Activated CD4-positive, alpha-beta T cell treated with anti-CD3 and anti-CD28 coated beads, Interleukin-2, amount 50 U/mL, for 16 hours (primary cell): ENCODE measurements around the gene HMCES.
"Not testable (repeated sequence)": the region's sequence is repeated elsewhere in the genome, so short reads cannot be mapped to it uniquely, and the experiment has no call there.

Experiments used
- DNase-seq: peaks from one replicate; pipeline ENCODE4 v3.0.0-alpha.2; 2020

Gene HMCES

DNA sequence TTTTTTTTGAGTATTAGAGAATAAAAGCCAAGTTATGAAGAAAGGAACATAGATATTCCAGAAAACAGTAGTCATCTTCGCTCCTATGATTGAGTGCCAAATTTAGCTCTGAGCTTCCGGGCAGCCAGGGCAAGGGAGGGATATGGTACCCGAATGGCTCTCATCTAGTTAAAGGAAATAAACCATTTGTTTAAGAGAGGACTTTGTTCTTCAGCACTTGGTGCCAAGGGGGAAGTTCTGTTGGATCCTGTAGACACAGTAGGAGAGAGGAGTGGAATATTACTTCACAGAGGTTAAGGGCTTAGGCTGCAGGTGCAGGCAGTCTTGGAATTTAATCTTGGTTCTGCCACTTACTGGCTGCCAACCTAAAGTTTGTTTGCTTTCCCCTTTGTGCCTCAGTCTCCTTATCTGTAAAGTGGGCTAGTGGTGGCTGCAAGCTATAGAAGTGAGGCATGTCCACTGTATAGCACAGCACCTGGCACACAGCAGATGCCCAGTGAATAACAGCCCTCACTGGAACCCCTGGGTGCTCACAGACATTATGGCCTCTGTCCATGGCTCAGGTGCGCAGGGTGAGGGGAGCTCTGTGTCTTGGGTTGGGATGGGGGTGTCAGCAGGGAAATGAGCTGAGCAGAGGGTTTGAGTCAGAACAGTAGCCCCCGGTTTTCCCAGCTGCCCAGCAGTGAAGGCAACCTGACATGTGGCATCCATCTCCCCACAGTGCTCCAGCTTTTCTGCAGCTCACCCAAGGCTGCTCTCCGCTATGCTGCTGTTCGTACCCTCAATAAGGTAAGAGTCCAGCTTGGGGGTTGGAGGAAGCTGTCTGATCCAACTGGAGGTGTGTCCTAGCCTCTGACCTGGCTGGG is 18.8 kb upstream of the HMCES start:
- DNase-seq, result no peak

DNA sequence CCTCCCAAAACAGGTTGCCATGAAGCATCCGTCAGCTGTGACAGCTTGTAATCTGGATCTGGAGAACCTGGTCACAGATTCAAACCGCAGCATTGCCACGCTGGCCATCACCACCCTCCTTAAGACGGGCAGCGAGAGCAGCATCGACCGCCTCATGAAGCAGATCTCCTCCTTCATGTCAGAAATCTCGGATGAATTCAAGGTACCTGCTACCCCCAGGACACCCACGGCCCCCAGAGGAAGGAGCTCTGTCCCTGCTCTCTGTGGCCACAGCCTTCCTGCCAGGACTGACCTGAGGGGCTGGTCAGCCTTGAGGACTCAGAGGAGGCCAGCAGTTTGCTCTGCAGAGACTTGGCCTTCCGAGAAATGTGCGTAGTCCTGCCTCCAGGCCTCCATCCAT is 18.1 kb upstream of the HMCES start:
- no peak for DNase-seq

DNA sequence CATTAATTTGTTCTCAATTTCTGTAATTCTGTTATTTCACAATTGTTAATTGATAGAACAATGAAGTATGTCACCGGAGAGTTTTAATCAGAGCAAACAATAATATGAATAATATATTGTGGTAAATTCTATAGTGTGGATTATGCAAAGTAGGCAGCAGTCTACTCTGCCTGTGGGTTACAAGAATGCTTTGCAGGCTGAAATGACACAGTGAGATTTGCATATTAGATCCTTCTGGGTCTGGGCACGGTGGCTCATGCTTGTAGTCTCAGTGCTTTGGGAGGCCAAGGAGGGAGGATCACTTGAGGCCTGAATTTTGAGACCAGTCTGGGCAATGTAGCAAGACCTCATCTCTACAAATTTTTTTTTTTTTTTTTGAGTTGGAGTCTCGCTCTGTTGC is 16.8 kb upstream of the HMCES start:
- DNase-seq, result no peak

DNA sequence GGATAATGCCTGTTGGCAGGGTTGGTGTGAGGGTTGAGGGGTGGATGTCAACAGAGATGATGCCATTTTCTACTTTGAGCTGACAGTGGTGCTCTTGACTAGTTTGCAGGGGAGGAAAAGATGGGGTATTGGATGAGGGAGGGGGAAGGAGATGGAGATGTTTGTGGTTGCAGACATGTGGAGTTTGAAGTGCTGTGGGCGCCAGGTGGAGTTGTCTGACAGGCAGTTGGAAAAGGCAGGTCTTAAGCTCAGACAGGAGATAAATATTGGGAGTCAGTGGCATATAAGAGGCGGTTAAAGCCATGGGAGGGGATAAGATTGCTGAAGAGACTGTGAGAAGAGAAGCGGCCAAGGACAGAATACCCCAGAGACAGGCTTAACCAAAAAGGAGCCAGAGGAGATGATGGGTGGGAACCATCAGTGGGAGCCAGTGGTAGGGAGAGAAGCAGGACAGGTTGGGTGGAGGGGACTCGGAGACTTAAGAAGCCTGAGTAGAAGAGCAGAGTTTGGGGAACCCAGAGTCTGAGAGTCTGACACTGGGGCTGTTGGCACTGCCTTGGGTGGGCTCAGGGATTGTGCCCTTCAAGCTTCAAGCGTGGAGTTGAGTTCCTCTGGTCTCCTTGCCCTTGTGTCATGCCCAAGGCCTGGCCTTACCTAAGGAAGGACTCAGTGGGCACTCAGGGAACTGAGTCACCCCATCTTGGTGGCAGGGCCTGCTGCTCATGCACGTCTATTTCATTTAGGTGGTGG is 15.3 kb upstream of the HMCES start:
- no peak for DNase-seq

DNA sequence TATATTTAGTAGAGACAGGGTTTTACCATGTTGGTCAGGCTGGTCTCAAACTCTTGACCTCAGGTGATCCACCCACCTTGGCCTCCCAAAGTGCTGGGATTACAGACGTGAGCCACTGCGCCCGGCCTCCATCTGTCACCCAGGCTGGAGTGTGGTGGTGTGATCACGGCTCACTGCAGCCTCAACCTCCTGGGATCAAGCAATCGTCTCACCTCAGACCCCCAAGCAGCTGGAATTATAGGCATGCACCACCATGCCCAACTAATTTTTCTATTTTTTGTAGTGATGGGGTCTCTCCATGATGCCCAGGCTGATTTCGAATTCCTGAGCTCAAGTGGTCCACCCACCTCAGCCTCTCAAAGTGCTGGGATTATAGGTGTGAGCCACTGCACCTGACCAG is 13.7 kb upstream of the HMCES start:
- DNase-seq, result not testable (repeated sequence)

DNA sequence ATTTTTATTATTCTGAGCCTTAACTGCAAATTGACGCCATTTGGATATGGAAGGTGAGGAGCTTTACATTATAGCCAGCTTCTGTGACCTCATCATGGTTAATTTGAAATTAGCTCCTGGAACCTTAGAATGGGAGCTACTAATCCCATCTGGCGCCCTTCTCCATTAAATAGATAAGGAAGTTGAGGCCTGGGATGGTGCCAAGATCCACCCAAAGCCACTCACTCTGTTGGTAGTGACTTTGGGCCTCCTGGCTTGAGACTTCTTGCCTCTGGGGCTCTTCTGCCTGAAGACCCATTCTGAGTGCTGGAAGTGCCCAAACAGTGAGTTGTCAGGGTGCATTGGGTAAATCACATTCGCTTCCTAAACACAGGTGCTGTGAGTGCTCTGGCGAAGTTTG is 12.0 kb upstream of the HMCES start:
- no peak for DNase-seq

DNA sequence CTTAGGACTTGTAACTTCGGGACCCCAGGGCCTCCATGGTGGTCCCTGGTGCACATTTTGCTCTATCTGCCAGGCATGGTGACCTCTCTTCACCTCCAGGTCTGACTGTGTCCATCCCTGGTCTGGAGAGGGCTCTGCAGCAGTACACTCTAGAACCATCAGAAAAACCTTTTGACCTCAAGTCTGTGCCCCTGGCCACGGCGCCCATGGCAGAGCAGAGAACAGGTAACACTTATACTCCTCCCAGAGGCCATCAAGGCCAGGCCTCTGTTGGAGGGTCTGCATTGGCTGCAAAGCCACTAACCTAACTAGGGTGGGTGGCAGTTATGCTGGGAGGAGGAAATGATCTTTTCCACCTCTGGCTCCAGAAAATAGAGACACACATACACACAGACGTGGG is 10.3 kb upstream of the HMCES start:
- DNase-seq, result no peak

DNA sequence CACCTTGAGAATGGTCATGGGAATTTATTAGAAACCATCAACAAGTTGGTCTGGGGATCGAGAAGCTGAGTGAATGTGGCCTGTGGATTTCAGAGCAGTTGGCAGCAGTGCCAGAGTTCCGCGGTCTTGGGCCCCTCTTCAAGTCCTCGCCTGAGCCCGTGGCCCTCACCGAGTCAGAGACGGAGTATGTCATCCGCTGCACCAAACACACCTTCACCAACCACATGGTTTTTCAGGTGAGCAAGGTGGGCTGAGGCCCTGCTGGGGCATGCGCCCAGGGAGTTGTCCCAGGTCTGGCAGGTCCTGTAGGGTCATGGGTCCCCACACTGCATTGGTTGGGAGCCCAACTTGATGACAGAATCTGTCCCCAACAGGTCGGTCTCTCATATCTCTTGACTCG is 7.0 kb upstream of the HMCES start:
- no peak for DNase-seq

DNA sequence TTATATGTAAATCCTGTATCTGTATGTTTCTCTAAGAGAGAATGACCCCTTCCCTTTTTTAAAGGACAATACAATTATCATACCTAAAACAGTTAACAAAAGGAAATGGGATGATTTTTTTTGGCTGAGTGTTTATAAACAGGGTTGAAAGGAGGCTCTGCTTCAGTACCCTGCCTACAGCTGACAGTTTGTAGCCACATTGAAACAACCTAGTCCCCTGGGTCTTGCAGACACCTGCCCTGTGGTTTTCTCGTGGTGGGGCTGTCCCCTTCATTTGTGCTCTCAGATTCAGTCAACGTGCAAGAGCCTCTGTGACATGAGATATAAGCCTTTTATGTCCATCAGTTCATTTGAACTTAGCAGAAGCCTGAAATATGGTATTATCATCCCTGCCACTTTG is 2.3 kb upstream of the HMCES start:
- DNase-seq, result peak; percentile 41

DNA sequence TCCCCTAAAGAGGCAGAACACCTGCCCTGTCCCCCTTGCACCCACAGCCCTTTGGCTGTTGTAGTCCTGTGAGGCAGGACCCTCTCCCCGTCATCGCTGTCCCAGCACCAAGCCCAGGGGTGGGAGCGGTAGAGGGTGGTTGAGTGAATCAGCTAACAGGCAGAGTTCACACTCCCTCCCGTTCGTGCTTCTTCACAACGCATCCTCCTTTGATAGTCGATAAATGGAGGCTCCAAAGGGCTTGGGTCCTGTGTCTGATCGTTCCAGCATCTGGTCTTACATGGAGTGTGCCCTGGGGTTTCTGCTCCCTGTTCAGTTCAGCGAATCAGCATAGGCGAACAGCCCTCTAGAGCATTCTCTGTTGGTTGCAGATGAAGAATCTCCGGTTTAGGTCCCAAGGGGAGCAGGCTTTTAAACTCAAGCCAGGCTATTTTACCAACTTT is 820 bp upstream of the HMCES start:
- DNase-seq, result no peak

DNA sequence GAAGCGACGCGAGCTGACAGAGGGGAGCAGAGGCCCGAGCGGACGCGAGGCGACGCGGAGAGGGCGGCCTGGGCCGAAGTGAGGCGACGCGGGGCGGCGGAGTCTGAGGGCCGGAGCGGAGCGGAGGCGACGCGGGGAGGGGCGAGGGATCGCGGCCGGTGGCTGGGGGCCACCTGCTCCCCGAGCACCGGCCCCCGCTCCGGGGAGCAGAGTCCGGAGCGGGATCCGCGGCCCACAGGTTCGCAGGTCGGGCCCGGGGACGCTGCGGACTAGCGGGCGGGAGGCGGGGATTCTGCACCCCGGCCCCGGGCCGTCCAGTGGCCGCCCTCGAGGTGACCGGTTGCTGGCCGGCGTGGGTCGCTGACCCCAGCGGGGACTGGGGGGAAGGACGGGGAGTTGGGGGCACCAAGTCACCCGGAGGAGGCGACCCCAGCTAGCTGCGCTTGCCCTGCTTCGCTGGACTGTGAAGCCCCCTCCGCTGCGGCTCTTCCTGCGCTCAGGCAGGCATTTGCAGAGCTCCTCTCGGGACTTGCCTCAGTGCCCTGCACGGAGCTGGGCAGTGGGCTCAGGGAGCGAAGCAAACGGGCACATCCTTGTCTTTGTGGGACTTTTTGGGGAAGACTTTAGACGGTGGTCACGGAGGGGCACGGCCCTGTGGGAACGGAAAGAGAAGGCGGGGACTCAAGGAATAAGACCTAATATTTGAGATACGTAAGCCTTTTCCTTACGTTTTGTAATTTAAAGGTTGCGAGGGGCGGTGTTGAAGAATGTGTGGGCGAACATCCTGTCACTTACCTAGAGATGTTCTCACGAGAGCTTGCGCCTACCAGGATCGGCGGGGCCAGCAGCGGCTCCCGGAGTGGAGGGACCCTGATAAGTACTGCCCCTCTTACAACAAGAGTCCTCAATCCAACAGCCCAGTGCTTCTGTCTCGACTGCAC is 566 bp downstream of the HMCES start:
- DNase-seq, result peak; percentile 64

DNA sequence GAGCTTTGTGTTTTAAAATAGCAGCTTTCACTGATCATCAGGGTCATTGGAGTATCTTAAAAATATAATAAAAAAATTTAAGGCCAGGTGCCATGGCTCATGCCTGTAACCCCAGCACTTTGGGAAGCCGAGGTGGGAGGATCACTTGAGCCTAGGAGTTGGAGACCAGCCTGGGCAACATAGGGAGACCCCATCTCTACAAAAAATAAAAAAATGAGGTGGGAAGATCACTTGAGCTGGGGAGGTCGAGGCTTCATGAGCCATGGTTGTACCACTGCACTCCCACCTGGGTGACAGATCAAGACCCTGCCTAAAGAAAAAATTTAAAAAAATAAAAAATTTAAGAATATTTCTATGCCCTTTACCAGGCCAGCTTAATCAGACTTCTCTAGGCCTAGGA is 1.5 kb downstream of the HMCES start:
- DNase-seq, result no peak

DNA sequence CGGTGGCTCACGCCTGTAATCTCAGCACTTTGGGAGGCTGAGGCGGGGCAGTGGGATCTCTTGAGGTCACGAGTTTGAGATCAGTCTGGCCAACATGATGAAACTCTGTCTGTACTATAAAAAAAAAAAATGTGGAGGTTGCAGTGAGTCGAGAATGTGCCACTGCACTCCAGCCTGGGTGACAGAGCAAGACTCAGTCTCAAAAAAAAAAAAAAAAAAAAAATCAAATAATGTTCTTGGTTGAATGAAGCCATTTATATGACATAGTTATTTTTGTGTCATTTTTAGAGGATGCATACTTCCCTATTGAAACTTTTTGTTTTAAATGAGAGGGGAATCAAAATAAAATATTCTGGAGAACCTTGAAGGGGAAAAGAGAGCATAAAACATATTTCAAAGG is 3.1 kb downstream of the HMCES start:
- no peak for DNase-seq

DNA sequence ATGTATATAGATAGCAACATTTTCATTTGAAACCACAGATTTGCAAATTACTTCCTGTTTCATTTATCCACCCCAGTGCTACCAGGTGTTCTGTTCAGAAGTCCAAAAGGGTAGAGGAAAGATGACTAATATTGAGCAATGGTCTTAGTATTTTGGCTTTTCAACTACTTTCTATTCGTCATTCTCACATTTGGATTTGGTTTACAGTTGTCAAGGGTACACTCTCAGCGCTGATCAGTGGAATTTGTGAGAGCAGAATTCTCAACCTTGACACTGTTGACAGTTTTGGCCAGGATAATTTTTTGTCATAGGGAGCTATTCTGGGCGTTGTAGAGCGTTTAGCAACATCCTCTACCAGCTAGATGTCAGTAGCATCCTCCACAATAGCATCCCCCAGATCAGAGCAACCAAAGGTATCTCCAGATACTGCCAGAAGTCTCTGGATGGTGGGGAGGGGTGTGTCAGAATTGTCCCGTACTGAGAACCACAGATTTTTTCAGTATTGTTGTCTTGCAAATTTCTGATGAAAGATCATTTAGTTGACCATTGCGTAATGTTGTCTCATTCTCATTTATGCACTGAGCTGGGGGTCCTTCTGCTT is 4.2 kb downstream of the HMCES start:
- peak; percentile 74 for DNase-seq

DNA sequence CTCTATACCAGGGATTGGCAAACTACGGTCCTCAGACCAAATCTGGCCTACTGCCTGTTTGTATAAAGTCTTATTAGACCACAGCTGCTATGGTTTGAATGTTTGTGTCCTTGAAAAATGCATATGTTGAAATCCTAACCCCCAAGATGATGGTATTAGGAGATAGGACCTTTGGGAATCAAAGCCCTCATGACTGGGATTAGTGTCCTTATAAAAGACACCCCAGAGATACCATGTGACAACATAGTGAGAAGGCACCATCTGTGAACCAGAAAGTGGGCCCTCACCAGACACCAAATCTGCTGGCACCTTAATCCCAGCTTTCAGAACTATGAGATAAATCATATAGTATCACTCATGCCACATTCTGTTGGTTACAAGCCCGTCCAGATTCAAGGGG is 7.4 kb downstream of the HMCES start:
- no peak for DNase-seq

DNA sequence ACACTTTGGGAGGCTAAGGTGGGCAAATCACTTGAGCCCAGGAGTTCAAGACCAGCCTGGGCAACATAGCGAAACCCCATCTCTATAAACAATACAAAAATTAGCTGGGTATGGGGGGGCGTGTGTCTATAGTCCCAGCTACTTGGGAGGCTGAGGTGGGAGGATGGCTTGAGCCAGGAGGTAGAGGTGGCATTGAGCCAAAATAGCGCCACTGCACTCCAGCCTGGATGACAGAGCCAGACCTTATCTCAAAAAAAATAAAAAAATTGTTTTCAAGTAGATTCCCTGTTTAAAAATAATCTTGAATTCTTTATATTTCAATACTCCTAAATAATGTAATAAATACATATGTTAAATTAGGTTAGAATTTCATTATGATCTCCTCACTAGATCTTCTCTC is 9.8 kb downstream of the HMCES start:
- DNase-seq, result no peak

DNA sequence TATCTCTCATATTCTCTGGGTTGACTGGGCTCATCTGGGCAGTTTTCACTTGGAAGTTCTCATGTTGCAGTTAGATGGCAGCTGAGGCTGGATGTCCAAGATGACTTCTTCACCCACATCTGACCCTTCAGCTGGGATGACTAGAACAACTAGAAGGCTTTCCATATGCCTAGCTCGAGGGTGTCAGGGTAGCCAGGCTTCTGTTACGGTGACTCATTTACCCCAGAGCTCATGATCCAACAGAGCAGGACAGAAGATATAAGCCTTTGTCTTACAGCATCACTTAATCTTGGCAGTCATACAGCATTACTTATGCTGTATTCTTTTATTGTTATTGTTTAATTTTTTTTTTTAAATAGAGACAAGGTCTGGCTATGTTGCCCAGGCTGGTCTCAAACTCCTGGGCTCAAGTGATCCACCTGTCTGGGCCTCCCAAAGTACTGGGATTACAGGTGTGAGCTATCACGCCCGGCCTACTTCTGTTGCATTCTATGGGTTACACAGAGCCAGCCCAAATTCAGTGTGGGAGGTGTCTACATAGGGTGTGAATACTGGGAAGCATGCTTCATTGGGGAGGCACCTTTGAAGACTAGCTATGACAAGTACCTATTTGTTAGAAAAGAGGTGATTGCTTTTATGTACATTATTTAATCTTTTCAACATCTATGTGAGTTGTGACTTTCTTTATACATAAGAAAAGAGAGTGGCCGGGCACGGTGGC is 10.7 kb downstream of the HMCES start:
- no peak for DNase-seq

DNA sequence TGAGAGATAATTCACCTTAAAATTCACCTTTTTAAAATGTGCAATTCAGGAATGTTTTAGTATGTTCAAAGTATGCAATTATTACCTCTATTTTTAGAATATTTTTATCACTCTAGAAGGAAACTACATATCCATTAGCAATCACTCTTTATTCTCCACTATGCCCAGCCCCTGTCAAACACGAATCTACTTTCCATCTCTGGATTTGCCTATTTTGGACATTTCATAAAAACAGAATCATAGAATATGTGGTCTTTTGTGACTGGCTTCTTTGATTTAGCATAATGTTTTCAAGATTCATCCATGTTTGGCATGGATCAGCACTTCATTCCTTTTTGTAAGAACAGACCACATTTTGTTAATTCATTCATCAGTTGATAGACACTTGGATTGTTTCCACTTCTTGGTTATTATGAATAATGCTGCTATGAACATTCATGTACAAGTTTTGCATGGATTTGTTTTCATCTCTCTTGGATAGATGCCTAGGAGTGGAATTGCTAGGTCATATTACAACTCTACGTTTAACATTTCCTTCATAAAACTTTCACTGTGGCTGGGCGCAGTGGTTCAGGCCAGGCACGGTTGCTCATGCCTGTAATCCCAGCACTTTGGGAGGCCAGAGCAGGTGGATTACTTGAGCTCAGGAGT is 12.7 kb downstream of the HMCES start:
- DNase-seq, result no peak

DNA sequence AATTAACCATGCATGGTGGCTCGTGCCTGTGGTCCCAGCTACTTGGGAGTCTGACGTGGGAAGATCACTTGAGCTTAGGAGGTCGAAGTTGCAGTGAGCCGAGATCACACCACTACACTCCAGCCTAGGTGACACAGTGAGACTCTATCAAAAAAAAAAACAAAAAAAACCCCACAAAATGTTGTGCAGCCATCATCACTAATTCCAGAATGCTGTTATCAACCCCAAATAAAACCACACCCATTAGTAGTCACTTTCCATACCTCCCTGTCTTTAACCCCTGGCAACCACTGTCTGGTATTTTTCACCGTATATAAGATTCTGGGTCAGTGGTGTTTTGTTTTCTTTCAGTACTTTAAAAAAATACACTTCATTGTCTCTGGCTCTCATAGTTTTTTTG is 16.6 kb downstream of the HMCES start:
- DNase-seq, result no peak

DNA sequence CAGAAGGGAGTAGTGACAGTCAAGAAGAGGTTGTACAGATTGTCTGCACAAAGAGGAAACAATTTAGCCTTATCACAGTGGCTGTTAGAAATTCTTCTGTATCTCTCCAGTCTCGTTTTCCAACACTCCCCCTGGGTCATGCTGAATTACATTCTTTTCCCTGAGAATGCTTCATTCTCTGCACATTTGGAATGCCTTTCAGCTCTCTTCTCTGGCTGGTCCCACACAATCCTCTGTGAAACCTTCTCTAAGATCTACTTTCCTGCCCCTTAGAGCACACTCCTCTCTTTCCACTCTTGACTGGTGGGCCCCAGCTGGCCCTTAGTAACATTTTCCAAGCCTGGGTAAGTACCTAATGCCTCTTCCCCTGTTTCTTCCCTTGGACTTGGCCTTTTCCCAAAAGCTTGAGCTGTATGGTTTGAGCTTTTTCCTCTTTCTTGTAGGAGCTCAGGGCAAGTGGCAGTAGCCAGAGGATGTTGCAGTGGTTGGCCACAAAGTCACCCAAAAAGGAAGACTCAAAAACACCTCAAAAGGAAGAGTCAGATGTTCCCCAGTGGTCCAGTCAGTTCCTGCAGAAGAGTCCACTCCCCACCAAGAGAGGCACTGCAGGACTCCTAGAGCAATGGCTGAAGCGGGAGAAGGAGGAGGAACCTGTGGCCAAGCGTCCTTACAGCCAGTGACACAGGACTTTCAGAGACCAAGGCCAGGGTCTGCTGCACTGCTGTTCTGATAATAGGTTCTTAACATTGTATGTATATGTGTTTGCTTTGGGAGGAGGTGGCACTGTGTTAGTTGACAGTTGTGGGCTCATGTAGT is 25.7 kb downstream of the HMCES start:
- DNase-seq, result no peak

DNA sequence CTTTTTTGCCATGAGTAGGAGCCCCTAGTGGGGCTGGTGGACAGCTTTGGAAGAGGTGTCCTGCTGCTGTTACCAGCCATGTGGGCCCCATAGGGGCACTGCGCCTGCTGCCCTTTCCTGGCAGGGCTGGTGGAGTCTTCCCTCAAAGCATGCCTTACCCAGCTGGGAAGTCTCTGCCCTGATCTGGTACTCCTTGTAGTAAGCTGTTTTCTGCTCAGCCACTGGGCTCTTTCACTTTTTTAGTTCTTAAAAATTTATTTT is 26.2 kb downstream of the HMCES start:
- no peak for DNase-seq
